NCI-H510A (cell line): ENCODE measurements around the gene CELF1.
A peak's percentile ranks its signal among the peaks of the same experiment; 100 is the strongest.

Experiments used
- DNase-seq: peaks from one replicate; lab custom pipeline; 2025; lab: John Stamatoyannopoulos, UW

Gene CELF1

DNA sequence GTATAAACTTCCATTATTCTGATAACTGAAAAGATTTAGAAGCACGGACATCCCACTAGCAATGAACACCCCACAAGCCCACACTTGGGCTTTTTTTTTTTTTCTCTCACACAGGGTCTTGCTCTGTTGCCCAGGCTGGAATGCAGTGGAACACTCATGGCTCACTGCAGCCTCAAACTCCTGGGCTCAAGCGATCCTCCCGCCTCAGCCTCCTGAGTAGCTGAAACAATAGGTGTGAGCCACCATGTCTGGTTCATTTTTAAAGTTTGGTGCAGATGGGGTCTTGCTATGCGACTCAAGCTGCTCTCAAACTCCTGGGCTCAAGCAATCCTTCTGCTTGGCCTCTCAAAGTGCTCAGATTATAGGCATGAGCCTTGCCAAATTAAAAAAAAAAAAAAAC is 107.1 kb downstream of the CELF1 start:
- DNase-seq = no peak

DNA sequence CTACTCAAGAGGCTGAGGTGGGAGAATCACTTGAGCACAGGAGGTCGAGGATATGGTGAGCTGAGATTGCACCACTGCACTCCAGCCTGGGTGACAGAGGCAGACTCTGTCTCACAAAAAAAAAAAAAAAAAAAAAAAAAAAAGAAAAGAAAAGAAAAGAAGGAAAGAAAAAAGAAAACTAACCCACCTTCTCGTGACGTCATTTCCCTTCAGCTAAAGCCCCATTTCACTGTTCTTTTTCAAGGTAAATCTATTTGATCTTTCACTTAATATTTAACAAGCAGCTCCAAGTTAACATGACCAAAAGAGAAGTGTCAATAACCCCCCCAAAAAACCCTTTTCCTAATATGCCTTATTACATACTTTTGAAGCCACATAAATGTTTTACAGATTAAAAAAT is 109.1 kb downstream of the CELF1 start:
- no peak for DNase-seq

DNA sequence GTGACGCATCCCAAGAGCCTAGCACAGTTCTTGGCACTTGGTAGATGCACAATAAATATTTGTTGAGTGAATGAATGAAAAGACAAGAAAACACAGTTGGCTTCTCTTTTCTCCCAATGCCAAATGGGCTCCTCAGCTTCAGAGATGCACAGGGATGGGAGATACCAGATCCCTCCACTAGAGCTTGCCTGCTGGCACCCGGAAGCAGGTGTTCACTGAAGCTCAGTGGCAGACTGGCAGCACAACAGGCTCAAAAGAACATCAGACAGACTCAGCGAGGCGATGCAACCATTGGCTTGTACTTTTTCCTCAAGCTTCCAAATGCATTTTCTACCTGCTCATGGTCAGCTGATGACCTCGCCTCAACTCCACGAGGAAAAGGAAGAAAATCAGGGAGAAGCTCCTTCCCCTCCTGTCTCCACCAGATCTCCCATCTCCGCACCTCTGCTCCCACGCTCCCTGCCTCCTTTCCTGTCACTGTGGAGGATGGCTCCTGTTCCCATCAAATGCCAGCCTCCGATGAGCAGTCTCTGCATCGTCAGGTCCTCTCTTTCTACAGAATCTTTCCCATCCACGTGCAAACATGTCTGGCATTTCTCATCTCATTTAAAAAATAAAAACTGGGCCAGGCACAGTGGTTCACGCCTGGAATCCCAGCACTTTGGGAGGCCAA is 109.8 kb downstream of the CELF1 start:
- no peak for DNase-seq

DNA sequence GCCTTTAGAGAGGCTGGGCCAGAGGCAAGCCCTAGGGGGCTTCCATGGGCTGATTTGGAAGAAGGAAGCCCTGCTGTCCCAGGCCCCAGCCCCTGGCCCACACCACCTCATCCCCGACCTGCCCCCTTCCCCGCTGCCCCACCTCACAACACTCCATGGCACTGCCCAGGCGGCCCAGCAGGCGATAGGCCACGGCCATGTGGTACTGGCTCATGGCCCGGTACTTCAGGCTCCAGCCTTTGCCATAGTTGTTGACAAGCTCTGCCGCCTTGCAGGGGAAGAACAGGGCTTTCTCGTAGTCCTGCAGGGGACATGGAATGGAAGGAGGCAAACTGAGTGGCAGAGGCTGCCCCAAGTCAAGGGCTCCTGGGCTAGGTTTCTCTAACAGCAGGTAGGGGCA is 110.4 kb downstream of the CELF1 start:
- no peak for DNase-seq

DNA sequence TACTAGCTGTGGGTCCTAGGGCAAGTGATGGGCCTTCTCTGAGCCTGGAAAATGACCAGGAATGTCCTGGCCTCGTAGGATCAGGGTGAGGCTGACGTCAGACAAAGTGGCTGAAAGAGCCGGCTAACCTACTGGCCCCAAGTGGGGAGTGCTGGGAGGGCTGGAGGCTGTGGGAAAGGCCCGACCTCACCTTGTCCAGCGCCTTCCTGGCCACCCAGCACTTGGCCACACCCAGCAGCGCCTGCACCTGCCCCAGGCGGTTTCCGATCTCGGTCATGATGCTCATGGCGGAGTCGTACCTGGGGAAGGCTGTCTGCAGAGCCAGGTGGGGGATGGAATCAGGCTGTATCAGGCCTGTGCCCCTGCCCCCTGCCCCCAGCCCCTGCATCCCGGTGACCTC is 111.5 kb downstream of the CELF1 start:
- DNase-seq = no peak

DNA sequence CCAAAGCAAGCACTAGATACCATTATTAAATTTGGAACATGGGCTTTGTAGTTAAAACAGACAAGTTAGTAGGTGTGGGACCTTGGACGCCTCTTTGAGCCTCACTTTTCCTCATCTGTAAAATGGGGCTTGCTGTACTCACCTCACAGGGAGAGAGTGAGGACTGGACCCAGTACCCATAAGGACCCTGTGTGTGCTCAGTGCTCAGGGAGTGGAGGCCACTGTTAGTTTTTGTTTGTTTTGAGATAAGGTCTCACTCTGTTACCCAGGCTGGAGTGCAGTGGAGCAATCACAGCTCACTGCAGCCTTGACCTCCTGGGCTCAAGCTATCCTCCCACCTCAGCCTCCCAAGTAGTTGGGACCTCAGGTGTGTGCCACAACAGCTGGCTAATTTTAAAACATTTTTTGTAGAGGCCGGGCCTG is 112.9 kb downstream of the CELF1 start:
- DNase-seq = no peak

DNA sequence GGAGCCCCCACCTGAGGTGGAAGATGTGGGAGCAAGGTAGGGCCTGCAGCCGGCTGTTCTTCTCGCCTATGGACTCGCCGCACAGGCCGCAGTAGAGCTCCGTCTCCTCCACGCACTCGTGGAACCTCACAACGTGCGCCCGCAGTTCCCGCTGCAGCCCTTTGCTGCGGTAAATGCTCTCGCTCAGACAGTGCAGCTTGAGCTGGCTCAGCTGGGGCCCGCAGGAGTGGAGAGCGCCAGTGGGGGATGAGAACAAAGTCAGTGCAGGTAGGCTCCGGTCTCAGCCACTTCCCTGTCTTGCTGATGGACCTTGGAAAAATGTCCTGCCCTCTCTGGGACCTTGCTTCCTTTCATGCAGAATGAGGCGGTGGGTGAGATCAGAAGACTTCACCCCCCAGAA is 114.2 kb downstream of the CELF1 start:
- no peak for DNase-seq

DNA sequence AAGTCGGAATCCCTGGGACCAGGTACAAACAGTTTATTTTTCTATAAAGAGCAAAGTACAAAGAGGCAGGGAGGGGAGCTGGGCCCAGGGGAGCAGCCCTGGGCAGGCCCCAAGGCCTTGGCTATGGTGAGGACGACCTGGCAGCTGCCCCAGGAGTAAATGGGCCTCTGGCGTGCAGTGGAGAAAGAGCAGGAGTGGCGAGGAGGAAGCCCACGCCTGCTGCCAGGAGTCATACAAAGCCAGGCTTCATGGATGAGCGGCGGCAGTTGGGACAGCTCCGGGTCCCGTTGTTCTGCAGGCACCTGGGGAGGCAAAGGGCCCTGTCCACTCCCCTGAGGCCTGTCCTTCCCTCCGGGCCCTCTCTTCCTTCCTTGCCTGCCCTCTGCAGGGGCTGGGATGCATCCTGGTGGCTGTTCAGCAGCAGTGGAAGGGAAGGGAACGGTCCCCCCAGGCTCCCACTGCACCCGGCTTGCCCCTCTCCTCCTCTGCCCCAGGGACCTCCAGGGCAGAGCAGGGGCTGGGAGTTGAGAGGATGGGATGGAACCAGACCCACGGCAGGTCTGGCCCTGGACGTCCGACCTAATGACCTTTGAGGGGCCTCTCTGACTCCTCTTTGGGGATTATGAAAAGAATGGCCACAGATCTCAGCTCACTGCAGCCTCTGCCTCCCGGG is 115.0 kb downstream of the CELF1 start:
- DNase-seq = no peak

DNA sequence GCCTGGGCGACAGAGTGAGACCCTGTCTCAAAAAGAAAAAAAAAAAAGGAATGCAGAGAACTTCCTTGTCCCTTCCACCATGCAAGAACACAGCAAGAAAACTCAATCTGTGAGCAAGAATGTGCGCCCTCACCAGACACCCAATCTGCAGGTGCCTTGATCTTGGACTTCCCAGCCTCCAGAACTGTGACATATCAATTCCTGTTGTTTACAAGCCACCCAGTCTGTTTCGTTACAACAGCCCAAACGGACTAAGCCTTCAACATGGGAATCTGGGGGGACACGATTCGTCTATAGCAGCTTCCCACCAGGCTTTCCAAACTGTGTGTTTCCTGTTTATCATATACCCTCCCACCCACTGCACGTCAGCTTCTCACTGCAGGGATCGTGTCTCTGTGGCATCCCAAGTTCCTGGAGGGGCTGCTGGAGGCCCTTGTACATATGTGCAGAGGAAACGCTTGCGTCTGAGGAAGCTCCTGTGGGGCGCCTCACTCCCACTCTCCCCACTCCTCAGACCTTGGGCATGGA is 115.7 kb downstream of the CELF1 start:
- no peak for DNase-seq

DNA sequence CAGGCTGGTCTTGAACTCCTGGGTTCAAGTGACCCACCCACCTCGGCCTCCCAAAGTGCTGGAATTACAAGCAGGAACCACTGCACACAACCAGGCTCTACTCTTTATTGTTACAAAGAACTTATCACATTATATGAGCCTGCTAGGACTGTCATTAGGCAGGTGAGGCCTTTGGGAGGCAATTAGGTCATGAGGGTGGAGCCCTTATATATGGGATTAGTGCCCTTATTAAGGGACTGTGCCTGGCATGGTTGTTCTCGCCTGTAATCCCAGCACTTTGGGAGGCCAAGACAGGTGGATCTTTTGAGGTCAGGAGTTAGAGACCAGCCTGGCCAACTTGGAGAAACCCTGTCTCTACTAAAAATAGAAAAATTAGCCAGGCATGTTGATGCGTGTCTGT is 116.2 kb downstream of the CELF1 start:
- no peak for DNase-seq

DNA sequence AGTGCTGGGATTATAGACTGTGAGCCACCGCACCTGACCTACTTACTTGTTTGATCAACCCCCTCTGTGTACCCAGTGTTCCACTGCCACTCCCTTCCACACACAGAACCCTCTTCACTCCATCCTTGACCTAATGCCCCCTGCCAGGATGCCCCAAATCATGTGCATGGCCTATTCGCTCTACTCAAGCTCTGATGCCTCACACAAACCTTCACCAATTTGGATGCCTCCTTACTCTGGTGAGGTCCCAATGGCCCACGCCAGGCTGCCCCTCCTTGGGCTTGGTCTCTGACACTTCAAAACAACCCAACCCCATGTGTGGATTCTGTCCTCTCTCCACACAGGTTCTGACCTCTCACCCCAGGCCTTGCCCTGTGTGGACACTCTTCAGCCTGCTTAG is 117.2 kb downstream of the CELF1 start:
- no peak for DNase-seq

DNA sequence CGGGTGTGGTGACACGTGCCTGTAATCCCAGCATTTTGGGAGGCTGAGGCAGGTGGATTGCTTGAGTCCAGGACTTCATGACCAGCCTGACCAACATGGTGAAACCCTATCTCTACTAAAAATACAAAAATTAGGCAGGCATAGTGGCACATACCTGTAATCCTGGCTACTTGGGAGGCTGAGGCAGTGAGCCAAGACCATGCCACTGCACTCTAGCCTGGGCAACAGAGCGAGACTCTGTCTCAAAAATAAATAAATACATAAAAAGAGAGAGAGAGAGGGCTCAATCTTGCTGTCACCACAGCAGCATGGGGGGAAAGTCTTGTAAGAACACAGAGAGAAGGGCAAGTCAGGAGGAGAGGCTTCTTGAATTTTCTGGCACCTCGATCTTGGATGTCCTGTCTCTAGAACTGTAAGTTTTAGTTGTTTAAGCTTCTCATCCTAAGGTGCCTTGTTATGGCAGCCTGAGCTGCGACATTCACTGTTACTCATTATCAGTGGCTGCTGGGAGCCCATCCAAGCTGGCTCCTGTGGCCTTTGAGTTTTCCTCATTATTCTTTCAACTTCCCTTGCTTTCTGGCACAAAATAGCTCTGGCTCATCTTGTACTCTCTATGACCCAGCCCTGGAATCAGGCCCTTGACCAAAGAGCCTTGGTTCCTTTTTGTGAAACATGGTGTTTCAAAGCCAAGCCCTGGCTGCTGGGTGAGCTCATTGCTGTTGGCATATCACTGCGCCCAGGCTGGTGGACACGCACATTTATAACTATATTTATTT is 118.7 kb downstream of the CELF1 start:
- DNase-seq = no peak

DNA sequence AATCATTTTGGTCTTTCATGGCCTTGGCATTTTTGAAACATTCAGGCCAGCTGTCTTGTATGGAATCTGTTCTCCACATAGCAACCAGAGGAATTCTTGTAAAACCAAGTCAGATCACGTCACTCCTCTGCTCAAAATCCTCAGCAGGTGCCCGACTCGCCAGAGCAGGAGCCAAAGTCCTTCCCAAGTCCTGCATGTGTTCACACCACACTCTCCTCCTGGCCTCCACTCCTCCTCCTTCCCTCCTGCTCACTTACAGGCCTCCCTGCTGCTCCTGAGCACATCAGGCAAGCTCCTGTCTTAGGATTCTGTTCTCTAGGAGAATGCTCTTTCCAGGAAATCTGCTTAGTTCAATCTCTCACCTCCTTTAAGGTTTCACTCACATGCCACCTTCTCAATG is 119.8 kb downstream of the CELF1 start:
- no peak for DNase-seq

DNA sequence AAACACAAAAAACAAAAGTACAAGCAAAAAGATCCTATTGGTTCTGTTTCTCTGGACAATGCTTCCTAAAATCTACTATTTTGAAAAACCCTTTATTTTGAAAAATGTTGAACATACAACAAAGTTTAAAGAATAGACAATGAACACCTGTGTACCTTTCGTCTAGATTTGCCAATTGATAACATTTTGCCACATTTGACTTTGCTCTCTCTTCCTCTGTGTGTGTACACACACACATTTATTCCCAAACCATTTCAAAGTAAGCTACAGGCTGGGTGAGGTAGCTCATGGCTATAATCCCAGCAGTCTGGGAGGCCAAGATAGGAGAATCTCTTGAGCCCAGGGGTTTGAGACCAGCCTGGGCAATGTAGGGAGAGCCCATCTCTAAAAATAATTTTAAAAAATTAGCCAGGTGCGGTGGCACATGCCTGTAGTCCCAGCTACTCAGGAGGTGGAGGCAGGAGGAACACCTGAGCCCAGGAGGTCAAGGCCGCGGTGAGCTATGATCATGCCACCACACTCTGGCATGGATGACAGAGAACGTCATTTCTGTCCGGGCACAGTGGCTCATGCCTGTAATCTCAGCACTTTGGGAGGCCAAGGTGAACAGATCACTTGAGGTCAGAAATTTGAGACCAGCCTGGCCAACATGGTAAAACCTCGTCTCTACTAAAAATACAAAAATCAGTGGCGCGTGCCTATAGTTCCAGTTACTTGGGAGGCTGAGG is 121.4 kb downstream of the CELF1 start:
- no peak for DNase-seq

DNA sequence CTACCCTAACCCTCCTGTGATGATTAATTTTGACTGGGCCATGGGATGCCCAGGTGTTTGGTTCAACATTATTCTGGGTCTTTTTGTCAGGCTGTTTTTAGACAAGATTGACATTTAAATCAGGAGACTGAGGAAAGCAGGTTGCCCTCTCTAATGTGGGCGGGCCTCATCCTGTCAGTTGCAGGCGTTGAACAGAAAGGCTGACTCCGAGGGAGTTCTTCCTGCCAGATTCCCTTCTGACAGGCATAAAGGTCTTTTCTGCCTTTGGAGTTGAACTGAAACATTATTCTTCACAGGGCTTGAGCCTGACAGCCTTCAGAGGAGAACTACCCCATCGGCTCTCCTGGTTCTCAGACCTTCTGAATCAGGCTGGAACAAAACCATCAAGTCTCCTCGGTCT is 122.4 kb downstream of the CELF1 start:
- no peak for DNase-seq

DNA sequence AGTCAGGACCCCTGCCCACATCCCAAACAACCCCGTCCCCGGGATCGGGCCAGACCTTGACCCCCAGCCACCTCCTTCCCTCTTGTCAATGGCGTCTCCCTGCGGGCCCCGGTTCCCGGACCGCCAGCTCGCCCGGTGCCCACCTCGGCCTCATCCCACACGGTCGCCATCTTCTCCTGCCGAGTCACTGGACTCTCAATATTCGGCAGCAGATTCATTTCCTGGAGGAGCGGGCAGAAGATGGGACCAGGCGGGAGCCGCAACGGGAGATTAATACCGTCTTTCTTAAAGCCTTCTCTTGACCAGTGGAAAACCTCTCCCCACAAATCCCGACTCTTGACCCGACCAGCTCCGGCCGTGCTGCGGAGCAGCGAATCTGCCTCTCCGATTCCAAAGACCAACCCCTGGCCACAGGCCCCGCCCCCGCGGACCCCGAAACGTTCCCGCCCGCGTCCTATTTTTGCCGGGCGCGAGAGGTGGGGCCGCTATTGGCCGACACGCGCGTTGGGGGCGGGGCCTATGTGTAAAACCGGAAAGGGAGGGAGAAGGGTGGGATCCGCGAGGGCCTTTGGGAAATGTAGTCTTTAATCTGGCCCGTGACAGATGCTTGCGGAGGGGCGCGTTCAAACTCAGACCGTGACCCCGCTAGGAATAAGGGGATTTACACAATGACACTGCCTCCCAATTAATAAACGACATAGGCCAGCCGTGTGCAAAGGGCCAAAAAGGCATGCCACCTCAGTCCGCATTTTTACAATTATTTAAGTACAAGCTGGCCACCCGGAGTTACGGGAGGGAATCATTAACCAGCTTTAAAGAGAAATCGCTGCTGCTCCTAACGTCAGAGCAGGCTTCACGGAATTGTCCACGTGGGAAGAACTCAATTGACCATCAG is 126.6 kb downstream of the CELF1 start, which contains the start of gene PSMC3:
Gene PSMC3 (minus strand): TSS at position 378 of the 895 bp plus-strand sequence. CDS start 160 bp downstream, at position 218.
- DNase-seq = peak; percentile 80

DNA sequence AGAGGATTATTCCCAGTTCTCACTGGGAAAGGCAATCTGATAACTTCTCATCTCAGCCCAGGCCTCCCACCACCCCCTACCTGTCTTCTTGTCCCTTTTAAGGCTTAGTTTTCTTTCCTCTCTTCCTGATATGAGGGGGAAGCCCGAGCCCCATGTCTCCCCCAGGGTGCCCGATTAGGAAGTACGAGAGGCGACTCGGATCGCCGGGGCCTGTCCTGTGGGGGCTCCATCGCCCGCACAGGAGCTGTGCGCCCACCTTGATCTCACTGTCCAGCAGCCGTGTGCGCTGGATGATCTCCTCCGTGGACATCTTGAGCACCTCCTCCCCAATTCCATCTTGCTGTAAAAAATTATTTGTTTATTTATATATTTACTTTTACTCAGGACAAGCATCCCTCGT is 127.3 kb downstream of the CELF1 start:
- DNase-seq = no peak

DNA sequence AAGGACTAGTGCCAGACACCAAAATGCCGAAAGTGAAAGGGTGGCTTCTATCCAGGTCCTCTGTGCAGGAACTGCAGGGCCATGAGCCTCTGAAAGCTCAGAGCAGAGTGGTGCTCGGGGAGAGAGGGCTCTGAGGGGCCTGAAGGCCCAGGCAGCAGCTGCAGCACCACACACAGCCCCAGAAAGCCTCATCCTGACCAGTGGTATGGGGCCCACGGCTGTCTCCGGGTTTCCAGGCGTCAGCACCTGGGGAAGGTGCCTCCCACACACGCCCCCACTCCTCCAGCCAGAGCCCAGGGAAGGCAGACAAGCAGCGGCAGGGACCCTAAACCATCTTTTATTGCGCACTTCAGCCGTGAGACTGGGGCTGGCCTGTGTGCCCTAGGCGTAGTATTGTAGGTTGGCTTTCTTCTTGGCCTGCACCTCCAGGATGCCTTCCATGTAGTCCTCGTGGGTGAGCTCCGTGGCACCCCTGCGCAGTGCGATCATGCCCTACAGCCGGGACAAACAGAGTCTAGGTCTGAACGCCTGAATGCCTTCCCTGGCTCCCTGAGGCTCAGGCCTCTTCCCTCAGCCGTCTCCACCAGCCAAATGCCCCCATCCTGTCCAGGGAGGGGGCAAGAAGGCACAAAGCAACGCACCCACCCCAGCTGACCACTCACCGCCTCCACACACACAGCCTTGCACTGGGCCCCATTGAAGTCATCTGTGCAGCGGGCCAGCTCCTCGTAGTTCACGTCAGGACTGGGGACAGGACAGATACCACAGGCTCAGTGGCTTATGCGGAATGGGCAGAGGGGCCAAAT is 134.3 kb downstream of the CELF1 start:
- no peak for DNase-seq

DNA sequence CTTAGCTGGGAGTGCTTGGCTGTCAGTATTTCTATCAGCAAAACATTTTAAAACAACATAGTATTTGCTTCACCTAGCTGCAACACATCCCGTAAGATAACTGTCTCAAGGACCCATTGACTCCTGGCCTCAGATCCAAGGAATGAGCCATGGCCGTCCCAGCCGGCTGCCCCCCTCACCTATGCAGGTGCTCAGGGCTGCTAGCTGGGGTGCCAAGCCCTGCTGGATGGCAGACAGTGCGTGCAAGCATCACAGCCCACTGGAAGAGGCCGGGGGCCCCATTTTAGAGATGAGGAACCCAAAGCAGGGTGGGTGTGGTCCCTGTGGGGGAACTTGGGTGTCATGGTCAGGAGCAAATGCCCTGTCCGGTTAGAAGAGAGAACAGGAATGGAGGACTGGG is 135.2 kb downstream of the CELF1 start:
- DNase-seq = no peak

DNA sequence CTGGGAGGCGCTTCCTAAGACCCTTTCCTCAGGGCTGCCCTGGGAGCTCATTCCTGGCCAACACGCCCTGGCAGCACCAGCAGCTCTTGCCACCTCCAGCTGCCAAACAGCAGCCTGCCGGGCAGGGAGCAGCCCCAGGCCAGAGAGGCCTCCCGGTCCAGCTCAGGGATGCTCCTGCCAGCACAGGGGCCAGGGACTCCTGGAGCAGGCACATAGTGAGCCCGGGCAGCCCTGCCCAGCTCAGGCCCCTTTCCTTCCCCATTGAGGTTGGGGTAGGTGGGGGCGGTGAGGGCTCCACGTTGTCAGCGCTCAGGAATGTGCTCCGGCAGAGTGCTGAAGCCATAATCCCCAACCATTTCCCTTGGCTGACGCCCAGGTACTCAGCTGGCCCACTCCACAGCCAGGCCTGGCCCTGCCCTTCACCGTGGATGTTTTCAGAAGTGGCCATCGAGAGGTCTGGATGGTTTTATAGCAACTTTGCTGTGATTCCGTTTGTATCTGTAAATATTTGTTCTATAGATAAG is 136.9 kb downstream of the CELF1 start:
- no peak for DNase-seq
